Measurements from ENCODE around the gene SMG7. TPM values are rescaled to one million over a fixed set of nuclear protein-coding genes. Genes with fewer than 3 reads are reported as not detected.

Gene SMG7
- total RNA-seq, 1 donor from 2014 or later: 7.0 TPM

DNA sequence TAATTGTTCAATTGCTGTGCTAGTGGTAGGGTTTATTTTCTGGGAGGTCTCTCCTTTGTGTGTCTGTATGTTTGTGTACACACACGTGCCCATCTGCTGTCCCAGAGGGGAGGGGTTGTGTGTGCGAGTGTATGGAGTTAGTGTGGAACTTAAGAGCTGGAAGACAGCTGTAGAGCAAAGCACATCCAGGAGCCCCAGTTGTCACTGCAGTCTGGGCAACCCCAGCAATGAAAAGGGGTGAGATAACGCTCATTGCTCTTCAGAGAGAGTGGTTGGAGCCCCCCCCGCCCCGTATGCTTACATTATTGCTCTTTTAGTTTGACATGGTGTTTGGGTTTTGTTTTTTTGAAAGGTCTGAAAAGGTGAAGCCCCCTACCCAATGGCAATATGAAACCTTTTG is 81.0 kb downstream of the SMG7 start:
- TF ChIP-seq, protein P1, sequence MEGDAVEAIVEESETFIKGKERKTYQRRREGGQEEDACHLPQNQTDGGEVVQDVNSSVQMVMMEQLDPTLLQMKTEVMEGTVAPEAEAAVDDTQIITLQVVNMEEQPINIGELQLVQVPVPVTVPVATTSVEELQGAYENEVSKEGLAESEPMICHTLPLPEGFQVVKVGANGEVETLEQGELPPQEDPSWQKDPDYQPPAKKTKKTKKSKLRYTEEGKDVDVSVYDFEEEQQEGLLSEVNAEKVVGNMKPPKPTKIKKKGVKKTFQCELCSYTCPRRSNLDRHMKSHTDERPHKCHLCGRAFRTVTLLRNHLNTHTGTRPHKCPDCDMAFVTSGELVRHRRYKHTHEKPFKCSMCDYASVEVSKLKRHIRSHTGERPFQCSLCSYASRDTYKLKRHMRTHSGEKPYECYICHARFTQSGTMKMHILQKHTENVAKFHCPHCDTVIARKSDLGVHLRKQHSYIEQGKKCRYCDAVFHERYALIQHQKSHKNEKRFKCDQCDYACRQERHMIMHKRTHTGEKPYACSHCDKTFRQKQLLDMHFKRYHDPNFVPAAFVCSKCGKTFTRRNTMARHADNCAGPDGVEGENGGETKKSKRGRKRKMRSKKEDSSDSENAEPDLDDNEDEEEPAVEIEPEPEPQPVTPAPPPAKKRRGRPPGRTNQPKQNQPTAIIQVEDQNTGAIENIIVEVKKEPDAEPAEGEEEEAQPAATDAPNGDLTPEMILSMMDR (conservative IDR thresholded peaks at IDR 0.05; ENCODE audit: low read depth, low read length): no peak
- no peak for DNase-seq (ENCODE audit: low read depth)
- H3K4me3 ChIP-seq (ENCODE audit: low read depth, low read length): no peak overlapping the region

DNA sequence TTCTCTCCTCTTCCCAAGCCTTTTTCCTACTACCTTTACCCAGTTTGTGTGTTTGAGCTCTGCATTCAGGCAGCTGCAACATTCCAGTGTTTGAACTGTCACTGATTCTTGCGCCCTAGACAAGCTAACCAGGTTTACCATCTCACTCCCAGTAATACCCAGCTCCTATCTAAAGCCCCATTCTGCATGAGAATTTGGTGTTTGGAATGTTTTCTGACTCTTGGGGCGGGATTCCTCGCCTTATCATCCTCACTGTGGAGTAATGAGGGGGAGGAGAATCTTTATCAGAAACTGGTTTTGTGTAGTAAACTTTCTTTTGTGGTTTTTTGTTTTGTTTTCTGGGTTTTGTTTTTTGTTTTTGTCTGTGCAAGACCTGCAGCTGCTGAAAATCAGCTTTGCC is 81.5 kb downstream of the SMG7 start:
- DNase-seq (ENCODE audit: low read depth): no peak
- no peak overlapping the region for H3K4me3 ChIP-seq (ENCODE audit: low read depth, low read length)
- TF ChIP-seq, protein P1 (conservative IDR thresholded peaks at IDR 0.05; ENCODE audit: low read depth, low read length): no peak

DNA sequence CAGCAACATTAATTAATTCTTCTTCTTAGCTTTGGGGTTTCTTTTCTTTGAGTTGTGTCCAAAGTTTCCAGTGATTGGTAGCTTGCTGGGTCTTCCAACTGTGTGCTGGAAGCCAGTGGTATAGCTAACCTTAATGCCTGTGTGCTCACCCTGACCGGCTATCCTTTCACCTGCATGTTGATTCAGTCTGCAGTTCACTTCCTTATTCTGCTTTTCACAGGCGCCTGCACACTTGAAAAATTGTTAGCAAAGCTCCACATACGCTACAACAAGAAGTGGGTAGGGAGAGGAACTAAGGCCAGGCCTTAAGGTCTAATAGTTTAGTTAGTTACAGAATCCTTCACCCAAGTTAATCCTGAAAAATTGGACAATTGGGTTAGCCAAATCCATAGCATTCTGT is 82.3 kb downstream of the SMG7 start:
- TF ChIP-seq, protein P1 (conservative IDR thresholded peaks at IDR 0.05; ENCODE audit: low read depth, low read length): no peak
- no peak for DNase-seq (ENCODE audit: low read depth)
- no peak overlapping the region for H3K4me3 ChIP-seq (ENCODE audit: low read depth, low read length)

DNA sequence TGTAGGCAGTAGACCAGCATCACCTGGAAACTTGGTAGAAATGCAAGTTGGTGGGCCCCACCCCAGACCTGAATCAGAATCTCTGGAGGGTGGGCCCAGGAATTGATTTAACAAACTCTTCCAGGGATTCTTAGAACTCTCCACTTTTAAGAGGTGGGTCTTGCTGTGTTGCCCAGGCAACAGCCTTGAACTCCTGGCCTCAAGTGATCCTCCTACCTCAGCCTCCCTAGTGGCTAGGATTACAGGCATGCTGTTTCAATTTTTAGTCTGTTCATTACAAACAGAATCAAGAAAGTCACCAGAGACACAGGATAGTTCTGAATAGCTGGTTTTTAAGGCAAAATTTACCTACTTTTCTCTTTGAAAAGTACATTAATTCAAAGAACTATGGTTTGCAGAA is 86.8 kb downstream of the SMG7 start:
- TF ChIP-seq, protein P1 (conservative IDR thresholded peaks at IDR 0.05; ENCODE audit: low read depth, low read length): no peak
- no peak overlapping the region for H3K4me3 ChIP-seq (ENCODE audit: low read depth, low read length)
- no peak for DNase-seq (ENCODE audit: low read depth)

DNA sequence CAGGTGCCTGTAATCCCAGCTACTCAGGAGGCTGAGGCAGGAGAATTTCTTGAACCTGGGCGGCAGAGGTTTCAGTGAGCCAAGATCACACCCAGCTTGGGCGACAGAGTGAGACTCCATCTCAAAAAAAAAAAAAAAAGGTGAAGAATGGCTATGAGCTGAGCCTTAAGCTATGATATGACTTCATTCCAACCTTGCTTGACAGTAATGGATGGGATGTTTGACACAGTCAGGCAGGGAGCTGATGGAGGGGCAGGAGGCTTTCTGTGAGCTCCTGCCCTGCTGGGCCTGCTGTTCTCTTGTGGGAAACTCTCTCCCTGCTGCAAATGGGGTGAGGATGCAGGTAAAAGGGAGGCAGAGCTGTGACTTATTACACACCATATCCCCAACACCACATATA is 90.4 kb downstream of the SMG7 start:
- TF ChIP-seq, protein P1 (conservative IDR thresholded peaks at IDR 0.05; ENCODE audit: low read depth, low read length): no peak
- DNase-seq (ENCODE audit: low read depth): no peak
- no peak overlapping the region for H3K4me3 ChIP-seq (ENCODE audit: low read depth, low read length)

DNA sequence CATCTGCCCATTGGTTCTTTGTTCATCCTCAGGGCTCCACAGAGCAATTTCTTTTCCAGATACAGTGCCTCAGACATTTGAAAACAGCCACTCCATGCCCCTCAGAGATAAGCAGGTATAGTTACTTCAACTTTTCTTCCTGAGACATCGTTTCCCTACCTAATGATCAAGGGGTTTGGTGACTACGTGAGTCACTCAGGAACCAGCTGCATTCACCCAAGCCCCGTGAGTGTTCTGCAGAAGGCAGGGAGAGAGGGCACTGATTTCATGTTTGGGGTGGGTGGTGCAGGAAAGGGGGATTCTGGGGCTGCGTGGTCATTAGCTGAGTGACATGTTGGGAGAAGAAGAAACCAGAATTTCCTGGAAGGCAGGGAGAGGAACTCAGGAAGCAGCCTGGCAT is 93.0 kb downstream of the SMG7 start:
- no peak overlapping the region for H3K4me3 ChIP-seq (ENCODE audit: low read depth, low read length)
- DNase-seq (ENCODE audit: low read depth): no peak
- TF ChIP-seq, protein P1 (conservative IDR thresholded peaks at IDR 0.05; ENCODE audit: low read depth, low read length): no peak

DNA sequence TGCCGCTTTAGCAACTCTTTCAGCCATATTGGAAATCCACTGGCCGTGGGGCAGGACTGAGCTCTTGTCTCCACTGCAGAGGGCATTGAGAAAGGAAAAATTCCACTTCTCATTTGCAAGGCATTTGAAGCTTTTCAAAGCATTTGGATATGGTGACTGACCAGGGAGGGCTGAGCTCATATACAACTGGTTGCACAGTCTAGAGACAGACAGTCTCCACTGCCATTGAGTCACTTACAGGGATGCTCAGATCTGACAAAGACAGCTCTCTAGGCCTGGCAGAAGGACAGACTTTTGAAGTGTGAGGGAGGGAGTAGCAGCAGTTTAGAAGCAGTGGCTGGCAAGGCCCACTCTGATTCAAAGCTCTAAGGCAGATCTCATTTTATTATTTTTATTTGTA is 93.7 kb downstream of the SMG7 start:
- no peak for DNase-seq (ENCODE audit: low read depth)
- no peak overlapping the region for H3K4me3 ChIP-seq (ENCODE audit: low read depth, low read length)
- TF ChIP-seq, protein P1 (conservative IDR thresholded peaks at IDR 0.05; ENCODE audit: low read depth, low read length): no peak
